ENCODE results near the gene EFCAB6. TPM values are rescaled to one million over a fixed set of nuclear protein-coding genes. Genes with fewer than 3 reads are reported as not detected.

Gene EFCAB6
- total and polyA plus RNA-seq, 2 donors (not counting 3 experiments of a cell fraction or from before 2014, with no cell fraction given), result 0.07 to 0.31 TPM

GRCh38 chr22:43600265-43600664 is 211.8 kb downstream of the EFCAB6 start:
- H2AFZ ChIP-seq (ENCODE audit: low read depth, low read length), result no peak overlapping the region
- POLR2A ChIA-PET, result no interaction called here
- H3K79me2 ChIP-seq (ENCODE audit: control insufficient read depth, insufficient read depth, low read length), result no peaks in the 10 kb centered on the region
- H3K9me3 ChIP-seq (replicated peaks; ENCODE audit: control insufficient read depth, insufficient read depth, low read length), result peaks cover 2% of the 10 kb centered on the region
- H3K9me1 ChIP-seq (replicated peaks; ENCODE audit: control insufficient read depth, extremely low read depth, insufficient read depth, low read length), result no peaks in the 10 kb centered on the region
- no peaks in the 10 kb centered on the region for H3K4me1 ChIP-seq (ENCODE audit: control insufficient read depth, extremely low read depth, insufficient read depth, low read length)
- no peak for DNase-seq (ENCODE audit: low read depth, low spot score)
- H3K27me3 ChIP-seq (ENCODE audit: control insufficient read depth in 2 of 2, insufficient read depth in 2 of 2, low read length in 2 of 2), result no peaks in the 10 kb centered on the region
- H3K9ac ChIP-seq (replicated peaks; ENCODE audit: extremely low read depth, insufficient read depth, low read length), result no peak overlapping the region
- CTCF ChIA-PET, result no interaction called here
- no peaks in the 10 kb centered on the region for H4K20me1 ChIP-seq (replicated peaks; ENCODE audit: control insufficient read depth, extremely low read depth, insufficient read depth, low read length)
- no peak overlapping the region for H3K27ac ChIP-seq (ENCODE audit: insufficient read depth, low read depth, low read length)
- no TSS peak for BruUV-seq (replicated peaks)
- no peak for TF ChIP-seq POLR2A (IDR thresholded peaks at IDR 0.05; ENCODE audit: low read depth, low read length)
- no peak for TF ChIP-seq FOS (IDR thresholded peaks at IDR 0.05; ENCODE audit: borderline replicate concordance, insufficient read depth, low read length)
- TF ChIP-seq EZH2 (IDR thresholded peaks at IDR 0.05; ENCODE audit: borderline replicate concordance, low read depth, low read length, severe bottlenecking), result no peak
- TF ChIP-seq, protein P1, sequence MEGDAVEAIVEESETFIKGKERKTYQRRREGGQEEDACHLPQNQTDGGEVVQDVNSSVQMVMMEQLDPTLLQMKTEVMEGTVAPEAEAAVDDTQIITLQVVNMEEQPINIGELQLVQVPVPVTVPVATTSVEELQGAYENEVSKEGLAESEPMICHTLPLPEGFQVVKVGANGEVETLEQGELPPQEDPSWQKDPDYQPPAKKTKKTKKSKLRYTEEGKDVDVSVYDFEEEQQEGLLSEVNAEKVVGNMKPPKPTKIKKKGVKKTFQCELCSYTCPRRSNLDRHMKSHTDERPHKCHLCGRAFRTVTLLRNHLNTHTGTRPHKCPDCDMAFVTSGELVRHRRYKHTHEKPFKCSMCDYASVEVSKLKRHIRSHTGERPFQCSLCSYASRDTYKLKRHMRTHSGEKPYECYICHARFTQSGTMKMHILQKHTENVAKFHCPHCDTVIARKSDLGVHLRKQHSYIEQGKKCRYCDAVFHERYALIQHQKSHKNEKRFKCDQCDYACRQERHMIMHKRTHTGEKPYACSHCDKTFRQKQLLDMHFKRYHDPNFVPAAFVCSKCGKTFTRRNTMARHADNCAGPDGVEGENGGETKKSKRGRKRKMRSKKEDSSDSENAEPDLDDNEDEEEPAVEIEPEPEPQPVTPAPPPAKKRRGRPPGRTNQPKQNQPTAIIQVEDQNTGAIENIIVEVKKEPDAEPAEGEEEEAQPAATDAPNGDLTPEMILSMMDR (IDR thresholded peaks at IDR 0.05; ENCODE audit: extremely low read depth in 1 of 2, insufficient read depth in 1 of 2, low read depth in 1 of 2, low read length in 2 of 2), result no peak
- no peak for TF ChIP-seq MYC (IDR thresholded peaks at IDR 0.05; ENCODE audit: low read depth, low read length)
- no peak for FAIRE-seq
- H3K36me3 ChIP-seq (ENCODE audit: control insufficient read depth in 2 of 2, extremely low read depth in 1 of 2, insufficient read depth in 2 of 2, low read length in 2 of 2), result no peaks in the 10 kb centered on the region
- intact Hi-C loops (cut with micrococcal nuclease), result no loop called here
- H3K4me3 ChIP-seq (replicated peaks in 1 of 3; ENCODE audit: insufficient read depth in 1 of 3, low read depth in 1 of 3, low read length in 3 of 3), result no peak overlapping the region
- dilution Hi-C loops (cut with MboI; ENCODE audit: extremely low pct_ligation_motif_present, low sequenced_read_pairs), result no loop called here
- H3K4me2 ChIP-seq (ENCODE audit: insufficient read depth, low read length), result no peak overlapping the region

DNA sequence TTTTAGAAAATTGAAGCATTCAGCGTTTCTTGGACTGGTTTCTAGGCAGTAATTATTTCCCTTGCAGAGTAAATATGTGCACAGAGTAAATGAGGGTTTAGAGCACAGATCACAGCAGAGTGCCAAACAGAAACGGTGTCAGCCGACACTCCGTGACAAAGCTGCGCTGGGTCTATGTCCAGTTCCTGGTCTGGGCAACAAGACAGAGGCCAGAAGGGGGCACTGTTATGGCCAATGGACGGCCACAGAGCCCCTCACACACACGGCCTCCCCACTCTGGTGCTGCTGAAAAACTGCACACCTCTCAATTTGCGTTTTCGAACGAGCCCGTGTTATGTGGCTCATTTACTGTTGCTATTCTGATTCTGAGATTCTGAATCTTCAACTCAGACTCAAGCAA is 219.6 kb downstream of the EFCAB6 start:
- DNase-seq (ENCODE audit: low read depth, low spot score), result no peak

More for the DNA sequence above, 219.6 kb downstream of the EFCAB6 start:
- dilution Hi-C loops (cut with MboI; ENCODE audit: extremely low pct_ligation_motif_present, low sequenced_read_pairs) (no loop called here), intact Hi-C loops (cut with micrococcal nuclease) (no loop called here)
- Histone ChIP-seq H3K79me2 (ENCODE audit: control insufficient read depth, insufficient read depth, low read length) (no peaks in the 10 kb centered on the region), H3K36me3 (ENCODE audit: control insufficient read depth in 2 of 2, extremely low read depth in 1 of 2, insufficient read depth in 2 of 2, low read length in 2 of 2) (no peaks in the 10 kb centered on the region), H3K27me3 (ENCODE audit: control insufficient read depth in 2 of 2, insufficient read depth in 2 of 2, low read length in 2 of 2) (no peaks in the 10 kb centered on the region), H3K27ac (ENCODE audit: insufficient read depth, low read depth, low read length) (no peak overlapping the region), H3K9ac (replicated peaks; ENCODE audit: extremely low read depth, insufficient read depth, low read length) (no peak overlapping the region), H3K9me3 (replicated peaks; ENCODE audit: control insufficient read depth, insufficient read depth, low read length) (no peaks in the 10 kb centered on the region), H2AFZ (ENCODE audit: low read depth, low read length) (no peak overlapping the region), H3K4me2 (ENCODE audit: insufficient read depth, low read length) (no peak overlapping the region), H4K20me1 (replicated peaks; ENCODE audit: control insufficient read depth, extremely low read depth, insufficient read depth, low read length) (no peaks in the 10 kb centered on the region), H3K4me1 (ENCODE audit: control insufficient read depth, extremely low read depth, insufficient read depth, low read length) (no peaks in the 10 kb centered on the region), H3K4me3 (replicated peaks in 1 of 3; ENCODE audit: insufficient read depth in 1 of 3, low read depth in 1 of 3, low read length in 3 of 3) (no peak overlapping the region), H3K9me1 (replicated peaks; ENCODE audit: control insufficient read depth, extremely low read depth, insufficient read depth, low read length) (no peaks in the 10 kb centered on the region)
- FAIRE-seq, result no peak
- TF ChIP-seq JUN (IDR thresholded peaks at IDR 0.05; ENCODE audit: borderline replicate concordance, insufficient read depth, insufficient read length, low read depth) (no peak), GATA2 (IDR thresholded peaks at IDR 0.05; ENCODE audit: insufficient read depth, insufficient read length, low read depth, low read length) (no peak), MYC (IDR thresholded peaks at IDR 0.05; ENCODE audit: low read depth, low read length) (no peak), POLR2AphosphoS5 (IDR thresholded peaks at IDR 0.05; ENCODE audit: insufficient read depth, low read depth, low read length) (no peak), EZH2 (IDR thresholded peaks at IDR 0.05; ENCODE audit: borderline replicate concordance, low read depth, low read length, severe bottlenecking) (no peak), POLR2A (IDR thresholded peaks at IDR 0.05; ENCODE audit: low read depth, low read length) (no peak), FOS (IDR thresholded peaks at IDR 0.05; ENCODE audit: borderline replicate concordance, insufficient read depth, low read length) (no peak)
- TF ChIP-seq, protein P1 (IDR thresholded peaks at IDR 0.05; ENCODE audit: extremely low read depth in 1 of 2, insufficient read depth in 1 of 2, low read depth in 1 of 2, low read length in 2 of 2), result no peak
- TF ChIP-seq, protein P2, sequence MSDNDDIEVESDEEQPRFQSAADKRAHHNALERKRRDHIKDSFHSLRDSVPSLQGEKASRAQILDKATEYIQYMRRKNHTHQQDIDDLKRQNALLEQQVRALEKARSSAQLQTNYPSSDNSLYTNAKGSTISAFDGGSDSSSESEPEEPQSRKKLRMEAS (IDR thresholded peaks at IDR 0.05; ENCODE audit: insufficient read depth, insufficient read length), result no peak
- POLR2A ChIA-PET, result no interaction called here
- CTCF ChIA-PET, result no interaction called here
- no TSS peak for BruUV-seq (replicated peaks)

All from endothelial cell of umbilical vein (primary cell).